KG1 (cell line): ENCODE data around the gene PPDPF.
A peak's percentile ranks its signal among the peaks of the same experiment; 100 is the strongest.

Source experiments
- DNase-seq: peaks from one replicate; lab custom pipeline; 2025; lab: John Stamatoyannopoulos, UW

PPDPF gene

GRCh38 chr20:63522091-63522868, 1.7 kb downstream of the PPDPF start:
- no peak for DNase-seq

GRCh38 chr20:63522981-63523611, 2.5 kb downstream of the PPDPF start:
- no peak for DNase-seq

- no peak for DNase-seq
These were observed 4.6 kb downstream of the PPDPF start for GRCh38 chr20:63525185-63525584.

- no peak for DNase-seq
These were observed 5.4 kb downstream of the PPDPF start for GRCh38 chr20:63525971-63526370.

- no peak for DNase-seq
These were observed 6.6 kb downstream of the PPDPF start for GRCh38 chr20:63527184-63527583.

GRCh38 chr20:63529180-63529860, 8.8 kb downstream of the PPDPF start:
- DNase-seq = no peak

- no peak for DNase-seq
These were observed 9.6 kb downstream of the PPDPF start for GRCh38 chr20:63529861-63530787.

GRCh38 chr20:63530788-63531160, 10.2 kb downstream of the PPDPF start:
- DNase-seq = no peak

GRCh38 chr20:63531686-63532448, 11.3 kb downstream of the PPDPF start:
- DNase-seq = no peak

GRCh38 chr20:63532449-63532971, 11.9 kb downstream of the PPDPF start:
- DNase-seq = no peak

GRCh38 chr20:63533388-63533787, 12.8 kb downstream of the PPDPF start:
- DNase-seq = no peak

- DNase-seq = no peak
These were observed 13.4 kb downstream of the PPDPF start for GRCh38 chr20:63533871-63534393.

GRCh38 chr20:63534427-63534830, 13.9 kb downstream of the PPDPF start:
- DNase-seq = no peak

GRCh38 chr20:63534831-63535651, 14.5 kb downstream of the PPDPF start:
- no peak for DNase-seq

- no peak for DNase-seq
These were observed 15.8 kb downstream of the PPDPF start for GRCh38 chr20:63536241-63536977.

- no peak for DNase-seq
These were observed 16.5 kb downstream of the PPDPF start, which contains the start of gene PTK6 for GRCh38 chr20:63536997-63537524. Gene PTK6, minus strand, starts transcription at chr20:63537376. Its CDS starts 62 bp downstream, at chr20:63537314.

- peak; percentile 84 for DNase-seq
These were observed 17.1 kb downstream of the PPDPF start for GRCh38 chr20:63537525-63538203.
